Measurements from ENCODE around the gene PDS5A.
"Not testable (repeated sequence)": the region's sequence is repeated elsewhere in the genome, so short reads cannot be mapped to it uniquely, and the experiment has no call there.

Gene PDS5A

GRCh38 chr4:39961311-39961877 is 16.3 kb downstream of the PDS5A start:
- no peak for DNase-seq (ENCODE audit: low read depth in 1 of 2, low spot score in 1 of 2)

- DNase-seq (ENCODE audit: low read depth in 1 of 2, low spot score in 1 of 2) = no peak
These were observed 26.7 kb downstream of the PDS5A start for GRCh38 chr4:39950861-39951481.

- DNase-seq (ENCODE audit: low read depth in 1 of 2, low spot score in 1 of 2) = no peak
These were observed 29.7 kb downstream of the PDS5A start for GRCh38 chr4:39947963-39948362.

GRCh38 chr4:39947417-39947816 is 30.3 kb downstream of the PDS5A start:
- DNase-seq (ENCODE audit: low read depth in 1 of 2, low spot score in 1 of 2) = no peak

- not testable (repeated sequence) for DNase-seq (ENCODE audit: low read depth in 1 of 2, low spot score in 1 of 2)
These were observed 33.5 kb downstream of the PDS5A start for GRCh38 chr4:39944245-39944644.

- DNase-seq (ENCODE audit: low read depth in 1 of 2, low spot score in 1 of 2) = no peak
These were observed 35.2 kb downstream of the PDS5A start for GRCh38 chr4:39942507-39942906.

GRCh38 chr4:39941682-39942217 is 36.0 kb downstream of the PDS5A start:
- DNase-seq (ENCODE audit: low read depth in 1 of 2, low spot score in 1 of 2) = no peak

GRCh38 chr4:39937683-39938268 is 39.9 kb downstream of the PDS5A start:
- no peak for DNase-seq (ENCODE audit: low read depth in 1 of 2, low spot score in 1 of 2)

GRCh38 chr4:39936565-39937418 is 40.9 kb downstream of the PDS5A start:
- no peak for DNase-seq (ENCODE audit: low read depth in 1 of 2, low spot score in 1 of 2)

GRCh38 chr4:39933671-39934590 is 43.8 kb downstream of the PDS5A start:
- no peak for DNase-seq (ENCODE audit: low read depth in 1 of 2, low spot score in 1 of 2)

GRCh38 chr4:39932776-39933402 is 44.8 kb downstream of the PDS5A start:
- DNase-seq (ENCODE audit: low read depth in 1 of 2, low spot score in 1 of 2) = no peak

- DNase-seq (ENCODE audit: low read depth in 1 of 2, low spot score in 1 of 2) = no peak
These were observed 46.2 kb downstream of the PDS5A start for GRCh38 chr4:39931441-39931901.

GRCh38 chr4:39928538-39928937 is 49.2 kb downstream of the PDS5A start:
- DNase-seq (ENCODE audit: low read depth in 1 of 2, low spot score in 1 of 2) = no peak

GRCh38 chr4:39924014-39924413 is 53.7 kb downstream of the PDS5A start:
- no peak for DNase-seq (ENCODE audit: low read depth in 1 of 2, low spot score in 1 of 2)

- no peak for DNase-seq (ENCODE audit: low read depth in 1 of 2, low spot score in 1 of 2)
These were observed 55.3 kb downstream of the PDS5A start for GRCh38 chr4:39922399-39922798.

- no peak for DNase-seq (ENCODE audit: low read depth in 1 of 2, low spot score in 1 of 2)
These were observed 64.2 kb downstream of the PDS5A start for GRCh38 chr4:39913471-39913870.

- DNase-seq (ENCODE audit: low read depth in 1 of 2, low spot score in 1 of 2) = no peak
These were observed 67.6 kb downstream of the PDS5A start for GRCh38 chr4:39910064-39910463.

GRCh38 chr4:39908284-39908683 is 69.4 kb downstream of the PDS5A start:
- no peak for DNase-seq (ENCODE audit: low read depth in 1 of 2, low spot score in 1 of 2)

GRCh38 chr4:39905656-39906055 is 72.1 kb downstream of the PDS5A start:
- no peak for DNase-seq (ENCODE audit: low read depth in 1 of 2, low spot score in 1 of 2)

- DNase-seq (ENCODE audit: low read depth in 1 of 2, low spot score in 1 of 2) = not testable (repeated sequence)
These were observed 72.7 kb downstream of the PDS5A start for GRCh38 chr4:39905019-39905418.
